Measurements from ENCODE around the gene ARHGEF19.
"Not testable (repeated sequence)": the region's sequence is repeated elsewhere in the genome, so short reads cannot be mapped to it uniquely, and the experiment has no call there.

DNA sequence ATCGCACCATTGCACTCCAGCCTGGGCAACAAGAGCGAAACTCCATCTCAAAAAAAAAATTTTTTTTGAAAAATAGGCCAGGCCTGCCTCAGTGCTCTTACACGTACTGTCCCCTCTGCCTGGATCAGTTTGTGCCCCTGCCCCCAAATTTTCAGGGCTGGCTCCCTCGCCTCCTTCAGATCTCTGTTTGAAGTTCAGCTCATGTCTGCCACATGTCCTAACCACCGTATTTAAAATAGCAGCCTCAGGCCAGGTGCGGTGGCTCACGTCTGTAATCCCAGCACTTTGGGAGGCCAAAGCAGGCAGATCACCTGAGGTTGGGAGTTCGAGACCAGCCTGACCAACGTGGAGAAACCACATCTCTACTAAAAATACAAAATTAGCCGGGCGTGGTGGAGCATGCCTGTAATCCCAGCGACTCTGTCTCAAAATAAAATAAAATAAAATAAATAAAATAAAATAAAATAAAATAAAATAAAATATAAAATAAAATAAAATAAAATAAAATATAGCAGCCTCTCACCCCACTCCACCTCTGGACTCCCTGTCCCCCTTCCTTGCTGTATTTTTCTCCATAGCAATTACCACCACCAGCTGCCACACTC lies 48.7 kb downstream of the ARHGEF19 start:
- not testable (repeated sequence) for TF ChIP-seq CTCF (IDR thresholded peaks at IDR 0.05 in 8 of 11, conservative IDR thresholded peaks at IDR 0.05 in 3 of 11); POLR2A (IDR thresholded peaks at IDR 0.05)

All from spleen (tissue), 7 donors.